ENCODE measurements around the gene TBC1D13.

TBC1D13 gene

DNA sequence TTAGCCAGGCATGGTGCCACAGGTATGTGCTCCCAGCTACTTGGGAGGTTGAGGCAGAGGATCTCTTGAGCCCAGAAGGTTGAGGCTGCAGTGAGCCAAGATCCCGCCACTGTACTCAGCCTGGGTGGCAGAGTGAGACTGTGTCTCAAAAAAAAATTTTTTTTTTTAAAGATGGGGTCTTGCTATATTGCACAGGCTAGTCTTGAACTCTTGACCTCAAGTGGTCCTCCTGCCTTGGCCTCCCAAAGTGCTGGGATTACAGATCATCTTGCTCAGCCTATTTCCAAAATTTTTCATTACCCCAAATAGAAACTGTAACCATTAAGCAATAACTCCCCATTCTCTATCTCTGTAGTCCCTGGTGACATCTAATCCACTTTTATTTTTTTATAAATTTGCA lies 4.4 kb upstream of the TBC1D13 start:
- POLR2A ChIA-PET: no interaction called here
- TF ChIP-seq, protein P1, sequence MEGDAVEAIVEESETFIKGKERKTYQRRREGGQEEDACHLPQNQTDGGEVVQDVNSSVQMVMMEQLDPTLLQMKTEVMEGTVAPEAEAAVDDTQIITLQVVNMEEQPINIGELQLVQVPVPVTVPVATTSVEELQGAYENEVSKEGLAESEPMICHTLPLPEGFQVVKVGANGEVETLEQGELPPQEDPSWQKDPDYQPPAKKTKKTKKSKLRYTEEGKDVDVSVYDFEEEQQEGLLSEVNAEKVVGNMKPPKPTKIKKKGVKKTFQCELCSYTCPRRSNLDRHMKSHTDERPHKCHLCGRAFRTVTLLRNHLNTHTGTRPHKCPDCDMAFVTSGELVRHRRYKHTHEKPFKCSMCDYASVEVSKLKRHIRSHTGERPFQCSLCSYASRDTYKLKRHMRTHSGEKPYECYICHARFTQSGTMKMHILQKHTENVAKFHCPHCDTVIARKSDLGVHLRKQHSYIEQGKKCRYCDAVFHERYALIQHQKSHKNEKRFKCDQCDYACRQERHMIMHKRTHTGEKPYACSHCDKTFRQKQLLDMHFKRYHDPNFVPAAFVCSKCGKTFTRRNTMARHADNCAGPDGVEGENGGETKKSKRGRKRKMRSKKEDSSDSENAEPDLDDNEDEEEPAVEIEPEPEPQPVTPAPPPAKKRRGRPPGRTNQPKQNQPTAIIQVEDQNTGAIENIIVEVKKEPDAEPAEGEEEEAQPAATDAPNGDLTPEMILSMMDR (IDR thresholded peaks at IDR 0.05; ENCODE audit: insufficient read depth, low read length, missing control alignments): no peak
- CTCF ChIA-PET: interaction anchor here (0.8 to 1.5 kb wide), 2 partner anchors 36 to 50 kb away, joined by 3 to 4 read pairs; partner anchors contain the start of gene ENDOG
- DNase-seq (ENCODE audit: low read depth, low spot score): no peak
- no peak overlapping the region for H3K4me3 ChIP-seq (ENCODE audit: low read depth, low read length)

DNA sequence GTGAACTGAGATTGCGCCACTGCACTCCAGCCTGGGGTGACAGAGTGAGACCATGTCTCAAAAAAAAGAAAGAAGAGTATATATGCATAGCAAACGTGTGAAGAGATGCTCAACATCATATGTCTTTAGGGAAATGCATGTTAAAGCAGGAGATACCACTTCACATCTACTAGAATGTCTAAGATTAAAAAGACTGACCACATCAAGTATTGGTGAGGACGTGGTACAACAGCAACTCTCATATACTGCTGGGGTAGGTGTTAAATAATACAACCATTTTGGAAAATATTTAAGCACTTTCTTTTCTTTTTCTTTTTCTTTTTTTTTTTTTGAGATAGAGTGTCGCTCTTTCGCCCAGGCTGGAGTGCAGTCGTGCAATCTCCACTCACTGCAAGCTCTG lies 1.6 kb upstream of the TBC1D13 start:
- TF ChIP-seq, protein P1 (IDR thresholded peaks at IDR 0.05; ENCODE audit: insufficient read depth, low read length, missing control alignments): no peak
- ChIA-PET CTCF (interaction anchor here (1.0 kb wide), 1 partner anchor 53 kb away, joined by 3 read pairs; no protein-coding TSS in a partner anchor), POLR2A (no interaction called here)
- H3K4me3 ChIP-seq (ENCODE audit: low read depth, low read length): no peak overlapping the region
- DNase-seq (ENCODE audit: low read depth, low spot score): no peak

DNA sequence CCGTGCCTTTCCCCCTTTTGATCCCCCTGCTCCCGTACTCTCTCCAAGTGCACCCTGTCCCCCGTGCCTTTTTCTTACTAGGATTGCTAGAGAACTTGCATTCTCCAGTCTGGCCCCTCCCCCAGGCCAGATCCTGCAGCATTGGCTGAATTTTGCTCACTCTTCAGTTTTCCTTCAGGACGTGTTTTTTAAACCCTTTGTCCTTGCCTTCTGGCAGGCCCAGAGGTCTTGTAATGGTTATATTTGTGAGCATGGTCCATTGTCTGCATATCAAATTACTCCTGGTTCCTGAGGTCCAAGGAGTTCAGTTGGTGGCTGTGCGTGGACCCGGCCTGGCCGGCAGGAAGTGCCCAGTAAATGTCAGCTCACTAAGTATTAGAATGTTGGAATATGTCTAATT lies 606 bp downstream of the TBC1D13 start:
- ChIA-PET POLR2A (interaction anchor here (1.4 to 1.7 kb wide), 2 partner anchors 17 to 25 kb away, joined by 3 read pairs; no protein-coding TSS in a partner anchor), CTCF (interaction anchor here (1.7 to 2.4 kb wide), 3 partner anchors 13 to 31 kb away, joined by 6 to 15 read pairs (median 6); partner anchors contain the start of genes ENDOG and ZER1)
- no peak for DNase-seq (ENCODE audit: low read depth, low spot score)
- peak overlapping the region; percentile 99 for H3K4me3 ChIP-seq (ENCODE audit: low read depth, low read length)
- TF ChIP-seq, protein P1 (IDR thresholded peaks at IDR 0.05; ENCODE audit: insufficient read depth, low read length, missing control alignments): no peak

DNA sequence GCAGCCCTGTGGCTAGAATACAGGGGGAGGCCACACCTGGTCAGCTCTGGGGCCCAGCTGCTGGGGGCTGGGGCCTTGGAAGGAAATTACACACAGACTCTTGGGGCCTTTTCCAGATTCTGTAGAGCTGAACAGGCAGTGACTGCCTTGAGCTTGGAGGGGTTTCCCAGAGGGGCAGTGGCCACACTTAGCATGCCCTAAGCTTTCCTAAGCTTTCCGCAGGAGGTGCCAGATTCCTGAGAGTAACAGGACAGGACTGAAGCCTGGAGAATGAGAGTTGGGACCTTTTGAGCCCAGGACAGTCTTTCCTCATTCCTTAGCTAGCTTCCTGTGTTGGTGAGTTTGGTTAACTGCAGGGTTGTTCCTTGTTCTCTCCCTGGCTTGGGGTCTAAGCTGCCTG lies 1.4 kb downstream of the TBC1D13 start:
- peak overlapping the region; percentile 99 for H3K4me3 ChIP-seq (ENCODE audit: low read depth, low read length)
- TF ChIP-seq, protein P1 (IDR thresholded peaks at IDR 0.05; ENCODE audit: insufficient read depth, low read length, missing control alignments): no peak
- POLR2A ChIA-PET: interaction anchor here (1.1 to 1.7 kb wide), 3 partner anchors 17 to 153 kb away, joined by 3 to 4 read pairs (median 3); no protein-coding TSS in a partner anchor
- CTCF ChIA-PET: interaction anchor here (1.4 to 2.4 kb wide), 5 partner anchors 12 to 154 kb away, joined by 6 to 15 read pairs (median 7); partner anchors contain the start of genes ENDOG and ZER1
- DNase-seq (ENCODE audit: low read depth, low spot score): no peak

DNA sequence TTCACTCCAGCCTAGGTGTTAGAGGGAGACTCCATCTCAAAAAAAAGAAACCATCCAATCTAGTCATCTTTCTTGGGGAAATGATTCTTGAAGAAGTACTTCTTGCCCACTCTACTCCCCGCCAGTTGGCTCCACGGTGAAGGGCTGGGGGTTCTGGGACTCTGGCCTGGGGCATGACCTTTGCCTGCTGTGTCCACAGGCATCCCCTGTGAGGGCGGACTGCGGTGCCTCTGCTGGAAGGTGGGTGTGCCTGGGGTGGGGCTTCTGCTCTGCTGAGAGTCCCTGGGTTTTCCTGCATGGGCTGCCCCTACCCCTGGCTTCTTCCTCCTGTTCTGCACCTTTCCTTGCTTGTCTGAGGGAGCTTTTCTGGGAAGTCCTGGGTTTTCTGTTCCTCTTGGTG lies 3.5 kb downstream of the TBC1D13 start:
- ChIA-PET CTCF (interaction anchor here (0.9 to 1.5 kb wide), 2 partner anchors 27 to 29 kb away, joined by 4 to 5 read pairs; no protein-coding TSS in a partner anchor), POLR2A (no interaction called here)
- H3K4me3 ChIP-seq (ENCODE audit: low read depth, low read length): no peak overlapping the region
- DNase-seq (ENCODE audit: low read depth, low spot score): no peak
- TF ChIP-seq, protein P1 (IDR thresholded peaks at IDR 0.05; ENCODE audit: insufficient read depth, low read length, missing control alignments): no peak

DNA sequence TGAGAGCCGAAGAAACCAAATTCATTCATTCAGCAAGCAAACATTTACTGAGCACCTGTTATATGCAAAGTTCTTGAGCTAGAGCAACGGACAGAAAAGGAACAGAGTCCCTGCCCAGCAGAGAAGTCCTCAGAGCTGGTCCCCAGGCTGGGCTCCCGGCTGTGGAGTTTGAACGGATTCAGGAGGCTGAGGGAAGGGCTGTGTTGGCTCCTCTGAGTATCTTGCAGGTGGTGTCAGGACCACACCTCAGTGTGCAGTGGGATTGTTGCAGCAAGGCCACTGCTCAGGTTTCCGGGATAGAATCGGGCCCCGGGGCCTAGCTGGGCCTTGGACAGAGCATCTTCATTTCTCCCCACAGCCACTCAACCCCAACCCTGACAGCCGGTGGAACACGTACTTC lies 5.1 kb downstream of the TBC1D13 start:
- DNase-seq (ENCODE audit: low read depth, low spot score): no peak
- no peak overlapping the region for H3K4me3 ChIP-seq (ENCODE audit: low read depth, low read length)
- CTCF ChIA-PET: interaction anchor here (0.8 to 2.5 kb wide), 3 partner anchors 10 to 26 kb away, joined by 3 to 11 read pairs (median 4); partner anchors contain the start of gene ENDOG
- POLR2A ChIA-PET: no interaction called here
- TF ChIP-seq, protein P1 (IDR thresholded peaks at IDR 0.05; ENCODE audit: insufficient read depth, low read length, missing control alignments): no peak

All from AG04449 (cell line).